Tibial artery (tissue), 4 donors: Measurements from ENCODE around the gene MRPS17.
"Not testable (repeated sequence)": the region's sequence is repeated elsewhere in the genome, so short reads cannot be mapped to it uniquely, and the experiment has no call there.

ENCODE experiments used
- DNase-seq, 2 donors: peaks; one replicate each; pipeline ENCODE4 v3.0.0-alpha.2; 2019
- H3K27ac ChIP-seq, 2 donors: fragments of 200-600 bp; sonication (generic) in 1 of 2; 1 replicate in 1 of 2; 2 replicates in 1 of 2; pipeline ENCODE4 v1.5.1; 2018 to 2019; ENCODE audit warnings: mild to moderate bottlenecking in 1 of 2
- H3K27me3 ChIP-seq, 2 donors: fragments of 200-600 bp; sonication (generic) in 1 of 2; one replicate each; pipeline versions ENCODE4 v1.5.1 to v1.6.0; 2016 to 2019
- H3K36me3 ChIP-seq, 3 donors: fragments of 200-600 bp; sonication (generic) in 2 of 3; one replicate each; pipeline ENCODE4 v1.5.1; 2016 to 2019; ENCODE audit warnings: mild to moderate bottlenecking in 2 of 3
- H3K4me1 ChIP-seq, 4 donors: fragments of 200-600 bp; sonication (generic) in 2 of 4; 1 replicate in 3 of 4; 2 replicates in 1 of 4; pipeline ENCODE4 v1.5.1; 2016 to 2019
- H3K4me3 ChIP-seq, 2 donors: fragments of 200-600 bp; sonication (generic) in 1 of 2; 1 replicate in 1 of 2; 2 replicates in 1 of 2; pipeline ENCODE4 v1.5.1; 2018 to 2019; ENCODE audit warnings: mild to moderate bottlenecking in 2 of 2
- H3K9me3 ChIP-seq, 3 donors: fragments of 200-600 bp; sonication (generic) in 1 of 3; one replicate each; pipeline ENCODE4 v1.5.1; 2016 to 2019
- intact Hi-C: fragments of 100-400 bp; cut with DNase I; formaldehyde crosslinking; loops from one replicate; pipeline ENCODE4 v1.15.0; 2023; ENCODE audit warnings: low total_unique reads
- TF ChIP-seq, protein P1 (sequence below), 2 experiments: fragments of 200-600 bp in 1 of 2; fragments of 450-650 bp in 1 of 2; IDR thresholded peaks; one replicate each; pipeline ENCODE4 v1.5.1; 2017 to 2019; ENCODE audit warnings: antibody characterized with exemption in 2 of 2, mild to moderate bottlenecking in 1 of 2, moderate library complexity in 1 of 2

Gene MRPS17

DNA sequence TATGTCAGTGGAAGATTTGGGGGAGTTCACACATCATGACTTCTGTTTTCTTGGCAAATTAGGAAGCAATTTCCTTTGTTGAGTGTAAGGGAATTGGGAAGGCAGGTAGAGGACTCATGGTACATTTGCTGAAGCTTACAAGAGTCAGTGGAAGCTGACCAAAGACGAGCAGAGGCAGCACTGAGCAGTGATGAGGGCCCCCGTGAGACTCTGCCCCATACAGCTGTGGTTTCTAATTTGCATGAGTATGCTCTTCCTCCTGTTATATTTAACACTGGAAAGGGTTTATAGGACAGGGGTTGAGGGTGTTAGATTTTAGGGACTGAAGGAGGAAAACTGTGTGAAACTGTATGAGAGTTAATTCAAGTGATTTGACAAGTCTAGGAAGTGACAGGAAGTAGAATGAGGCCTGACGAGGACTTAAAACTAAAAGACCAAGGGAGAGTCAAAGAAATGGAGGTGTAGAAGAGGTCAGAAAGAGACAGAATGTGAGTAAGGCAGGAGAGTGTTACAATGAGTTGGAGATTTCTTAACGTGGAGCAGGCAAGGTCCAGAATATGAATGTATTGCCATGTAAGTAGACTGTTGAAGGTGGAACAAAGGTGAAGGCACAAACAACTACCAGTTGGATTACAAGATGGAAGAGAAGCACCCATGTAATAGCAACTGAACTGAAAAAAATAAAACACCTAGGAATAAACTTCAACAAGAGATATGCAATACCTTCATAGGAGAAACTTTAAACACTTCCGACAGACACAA, 23.5 kb upstream of the MRPS17 start:
- H3K27ac ChIP-seq = no peak overlapping the region
- no peaks in the 10 kb centered on the region for H3K9me3 ChIP-seq
- peaks cover 19 to 39% (median 29%) of the 10 kb centered on the region in 3 donors for H3K36me3 ChIP-seq
- H3K4me1 ChIP-seq = no peaks in the 10 kb centered on the region
- intact Hi-C loops = no loop called here
- DNase-seq = no peak
- H3K27me3 ChIP-seq = no peaks in the 10 kb centered on the region
- TF ChIP-seq, protein P1, sequence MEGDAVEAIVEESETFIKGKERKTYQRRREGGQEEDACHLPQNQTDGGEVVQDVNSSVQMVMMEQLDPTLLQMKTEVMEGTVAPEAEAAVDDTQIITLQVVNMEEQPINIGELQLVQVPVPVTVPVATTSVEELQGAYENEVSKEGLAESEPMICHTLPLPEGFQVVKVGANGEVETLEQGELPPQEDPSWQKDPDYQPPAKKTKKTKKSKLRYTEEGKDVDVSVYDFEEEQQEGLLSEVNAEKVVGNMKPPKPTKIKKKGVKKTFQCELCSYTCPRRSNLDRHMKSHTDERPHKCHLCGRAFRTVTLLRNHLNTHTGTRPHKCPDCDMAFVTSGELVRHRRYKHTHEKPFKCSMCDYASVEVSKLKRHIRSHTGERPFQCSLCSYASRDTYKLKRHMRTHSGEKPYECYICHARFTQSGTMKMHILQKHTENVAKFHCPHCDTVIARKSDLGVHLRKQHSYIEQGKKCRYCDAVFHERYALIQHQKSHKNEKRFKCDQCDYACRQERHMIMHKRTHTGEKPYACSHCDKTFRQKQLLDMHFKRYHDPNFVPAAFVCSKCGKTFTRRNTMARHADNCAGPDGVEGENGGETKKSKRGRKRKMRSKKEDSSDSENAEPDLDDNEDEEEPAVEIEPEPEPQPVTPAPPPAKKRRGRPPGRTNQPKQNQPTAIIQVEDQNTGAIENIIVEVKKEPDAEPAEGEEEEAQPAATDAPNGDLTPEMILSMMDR (IDR thresholded peaks at IDR 0.05) = no peak
- no peak overlapping the region for H3K4me3 ChIP-seq

DNA sequence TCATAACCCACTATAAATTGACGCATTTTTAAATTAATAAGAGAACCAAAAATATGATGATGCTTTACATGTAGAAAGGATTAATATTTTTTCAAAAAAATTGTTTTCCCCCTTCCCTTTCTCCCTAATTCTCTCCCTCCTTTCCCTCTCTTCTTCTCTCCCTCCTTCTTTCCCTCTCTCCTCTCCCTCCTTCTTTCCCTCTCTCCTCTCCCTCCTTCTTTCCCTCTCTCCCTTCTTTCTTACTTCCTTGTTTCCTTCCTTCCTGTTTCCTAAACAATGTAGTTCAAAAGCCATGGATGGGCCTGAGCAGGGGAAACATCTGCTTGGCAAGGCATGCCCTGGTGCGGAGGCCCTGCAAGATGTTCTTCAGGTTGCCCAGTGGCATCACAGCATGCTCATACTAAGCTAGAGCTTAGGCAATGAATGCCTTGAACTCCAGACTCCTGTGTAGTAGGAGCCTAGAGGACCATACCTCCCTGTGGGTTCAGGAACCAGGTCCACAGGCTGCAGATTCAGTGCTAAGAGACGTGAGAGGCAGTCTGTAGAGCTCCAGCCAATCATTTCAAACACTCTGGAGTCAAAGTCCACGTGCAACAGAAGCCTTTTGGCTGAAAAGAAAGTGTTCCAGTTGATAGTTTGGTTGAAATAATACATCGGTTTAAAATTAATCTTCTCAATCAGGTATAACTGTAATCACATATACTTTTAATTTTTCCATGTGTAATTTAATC, 20.1 kb upstream of the MRPS17 start:
- H3K27me3 ChIP-seq = no peaks in the 10 kb centered on the region
- peaks cover 0 to 5% (median 0%) of the 10 kb centered on the region in 3 donors for H3K9me3 ChIP-seq
- no peak for DNase-seq
- intact Hi-C loops = no loop called here
- H3K36me3 ChIP-seq = peaks cover 5 to 37% (median 14%) of the 10 kb centered on the region in 3 donors
- H3K27ac ChIP-seq = no peak overlapping the region
- no peaks in the 10 kb centered on the region for H3K4me1 ChIP-seq
- H3K4me3 ChIP-seq = no peak overlapping the region
- TF ChIP-seq, protein P1 (IDR thresholded peaks at IDR 0.05) = no peak

DNA sequence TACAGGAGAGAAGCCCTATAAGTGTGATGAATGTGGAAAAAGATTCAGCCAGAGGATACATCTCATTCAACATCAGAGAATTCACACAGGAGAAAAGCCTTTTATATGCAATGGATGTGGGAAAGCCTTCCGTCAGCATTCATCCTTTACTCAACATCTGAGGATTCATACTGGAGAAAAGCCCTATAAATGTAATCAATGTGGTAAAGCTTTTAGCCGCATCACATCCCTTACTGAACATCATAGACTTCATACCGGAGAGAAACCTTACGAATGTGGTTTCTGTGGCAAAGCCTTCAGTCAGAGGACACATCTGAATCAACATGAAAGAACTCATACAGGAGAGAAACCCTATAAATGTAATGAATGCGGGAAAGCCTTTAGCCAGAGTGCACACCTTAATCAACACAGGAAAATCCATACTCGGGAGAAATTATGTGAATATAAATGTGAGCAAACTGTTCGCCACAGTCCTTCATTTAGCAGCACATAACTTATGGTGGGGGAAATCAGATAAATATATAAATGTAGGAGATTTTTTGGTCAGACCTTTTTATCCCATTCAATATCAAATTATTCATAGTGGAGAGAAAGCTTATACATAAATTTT, 12.1 kb upstream of the MRPS17 start:
- DNase-seq = no peak
- Histone ChIP-seq H3K36me3 (peaks cover 11 to 55% (median 23%) of the 10 kb centered on the region in 3 donors), H3K9me3 (peaks cover 6 to 40% (median 33%) of the 10 kb centered on the region in 3 donors), H3K4me1 (no peaks in the 10 kb centered on the region), H3K27me3 (no peaks in the 10 kb centered on the region), H3K27ac (no peak overlapping the region), H3K4me3 (no peak overlapping the region)
- TF ChIP-seq, protein P1 (IDR thresholded peaks at IDR 0.05) = no peak
- intact Hi-C loops = no loop called here

DNA sequence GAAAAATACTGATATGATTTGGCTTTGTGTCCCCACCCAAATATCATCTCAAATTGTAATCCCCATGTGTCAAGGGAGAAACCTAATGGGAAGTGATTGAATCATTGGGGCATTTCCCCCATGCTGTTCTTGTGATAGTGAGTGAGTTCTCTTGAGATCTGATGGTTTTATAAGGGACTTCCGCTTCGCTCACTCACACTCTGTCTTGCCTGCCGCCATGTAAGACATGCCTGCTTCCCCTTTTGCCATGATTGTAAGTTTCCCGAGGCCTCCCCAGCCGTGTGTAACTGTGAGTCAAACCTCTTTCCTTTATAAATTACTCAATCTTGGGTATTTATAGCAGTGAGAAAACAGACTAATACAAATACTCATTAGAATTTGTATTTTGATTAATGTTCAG, 5.1 kb upstream of the MRPS17 start:
- intact Hi-C loops = no loop called here
- no peak for DNase-seq
- peaks cover 0 to 4% (median 0%) of the 10 kb centered on the region in 3 donors for H3K36me3 ChIP-seq
- H3K4me3 ChIP-seq = no peak overlapping the region
- H3K27ac ChIP-seq = no peak overlapping the region
- no peaks in the 10 kb centered on the region for H3K27me3 ChIP-seq
- no peaks in the 10 kb centered on the region for H3K4me1 ChIP-seq
- H3K9me3 ChIP-seq = peaks cover 0 to 7% (median 0%) of the 10 kb centered on the region in 3 donors
- TF ChIP-seq, protein P1 (IDR thresholded peaks at IDR 0.05) = no peak

DNA sequence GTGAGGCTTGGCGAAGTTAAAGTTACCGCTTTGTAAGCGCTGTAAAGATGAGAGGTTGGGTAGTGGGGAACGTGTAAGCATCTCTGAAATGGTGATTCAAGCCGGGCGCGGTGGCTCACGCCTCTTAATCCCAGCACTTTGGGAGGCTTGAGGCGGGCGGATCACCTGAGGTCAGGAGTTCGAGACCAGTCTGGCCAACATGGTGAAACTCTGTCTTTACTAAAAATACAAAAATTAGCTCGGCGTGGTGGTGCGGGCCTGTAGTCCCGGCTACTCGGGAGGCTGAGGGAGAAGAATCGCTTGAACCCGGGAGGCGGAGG, 635 bp downstream of the MRPS17 start:
- H3K4me1 ChIP-seq, DNase-seq, H3K9me3 ChIP-seq, H3K27me3 ChIP-seq, intact Hi-C loops: not testable (repeated sequence)
- peak overlapping the region; percentile 80 to 84 for H3K27ac ChIP-seq
- H3K36me3 ChIP-seq = peaks cover 0 to 23% (median 17%) of the 10 kb centered on the region in 3 donors
- peak overlapping the region; percentile 71 to 95 for H3K4me3 ChIP-seq
